IMR-90 (cell line): ENCODE measurements around the gene PALLD. TPM values are rescaled to one million over a fixed set of nuclear protein-coding genes. Genes with fewer than 3 reads are reported as not detected.

Experiments used
- ATAC-seq: fragments of 200-7000 bp; cut with Tn5 transposase; 2 replicates; pipeline ENCODE4 v1.9.1; 2020; ENCODE audit warnings: low read depth, mild to moderate bottlenecking, moderate library complexity
- BruUV-seq: library from RNA; stranded (reverse); fragments of 400-500 nt; replicated peaks from 2 replicates; lab custom pipeline; 2021; lab: Mats Ljungman, UMichigan
- CTCF ChIA-PET: fragments of 300-600 bp; formaldehyde crosslinking; extraction: SDS; loops from one replicate; lab custom pipeline; 2021; ENCODE audit warnings: antibody characterized with exemption; lab: Yijun Ruan, JAX
- POLR2A ChIA-PET: fragments of 300-600 bp; sonication (Branson Sonifier 250); formaldehyde crosslinking; loops from one replicate; lab custom pipeline; 2022; ENCODE audit warnings: antibody characterized with exemption; ENCODE audit not compliant: unreplicated experiment; lab: Charles Lee
- DNase-seq: peaks from one replicate; pipeline ENCODE4 v3.0.0; 2013
- H2AFZ ChIP-seq: replicated peaks from 2 replicates; pipeline ENCODE3; 2013; ENCODE audit warnings: low read length, mild to moderate bottlenecking; ENCODE audit not compliant: poor library complexity
- H2AK5ac ChIP-seq: 2 replicates; pipeline ENCODE4 v1.6.1; 2013; ENCODE audit warnings: low read depth, low read length, inconsistent platforms
- H2AK9ac ChIP-seq: replicated peaks from 2 replicates; pipeline ENCODE3; 2013; ENCODE audit warnings: mild to moderate bottlenecking, low read depth, low read length, moderate library complexity; ENCODE audit not compliant: poor library complexity
- H2BK120ac ChIP-seq: 2 replicates; pipeline ENCODE4 v1.6.1; 2013; ENCODE audit warnings: low read depth, low read length, inconsistent platforms
- H2BK15ac ChIP-seq: 3 replicates; pipeline ENCODE4 v1.6.1; 2013; ENCODE audit warnings: low read depth, low read length, inconsistent platforms
- H2BK20ac ChIP-seq: 2 replicates; pipeline ENCODE4 v1.6.1; 2013; ENCODE audit warnings: low read depth, mild to moderate bottlenecking, inconsistent platforms, low read length, moderate library complexity
- H2BK5ac ChIP-seq: 2 replicates; pipeline ENCODE4 v1.6.1; 2013; ENCODE audit warnings: mild to moderate bottlenecking, low read depth, low read length, inconsistent platforms; ENCODE audit not compliant: poor library complexity, severe bottlenecking
- H3K14ac ChIP-seq: replicated peaks from 2 replicates; pipeline ENCODE4 v1.6.1; 2013; ENCODE audit warnings: low read depth, low read length, inconsistent platforms
- H3K18ac ChIP-seq: 2 replicates; pipeline ENCODE4 v1.6.1; 2013; ENCODE audit warnings: low read depth, low read length, control low read depth
- H3K23ac ChIP-seq: 2 replicates; pipeline ENCODE4 v1.6.1; 2013; ENCODE audit warnings: low read depth, low read length, inconsistent platforms
- H3K27ac ChIP-seq: 2 replicates; pipeline ENCODE4 v1.5.1; 2013; ENCODE audit warnings: mild to moderate bottlenecking, control low read depth, low read length; ENCODE audit not compliant: insufficient read depth
- H3K27me3 ChIP-seq: 2 replicates; pipeline ENCODE4 v1.6.1; 2013; ENCODE audit warnings: low read length; ENCODE audit not compliant: control insufficient read depth, insufficient read depth
- H3K36me3 ChIP-seq: 2 replicates; pipeline ENCODE4 v1.6.1; 2013; ENCODE audit warnings: low read length, mixed read lengths; ENCODE audit not compliant: control insufficient read depth, insufficient read depth
- H3K4ac ChIP-seq: 2 replicates; pipeline ENCODE4 v1.6.1; 2013; ENCODE audit warnings: low read depth, low read length, inconsistent platforms
- H3K4me1 ChIP-seq: 2 replicates; pipeline ENCODE4 v1.6.1; 2013; ENCODE audit warnings: low read length, mixed read lengths; ENCODE audit not compliant: control insufficient read depth, insufficient read depth
- H3K4me2 ChIP-seq: 2 replicates; pipeline ENCODE4 v1.6.1; 2013; ENCODE audit warnings: low read depth, mild to moderate bottlenecking, control low read depth, low read length, moderate library complexity
- H3K4me3 ChIP-seq: 2 replicates; pipeline ENCODE4 v1.5.1; 2013; ENCODE audit warnings: low read depth, mild to moderate bottlenecking, control low read depth, low read length, moderate library complexity; ENCODE audit not compliant: insufficient read depth
- H3K56ac ChIP-seq: 2 replicates; pipeline ENCODE4 v1.6.1; 2013; ENCODE audit warnings: low read length, inconsistent platforms; ENCODE audit not compliant: insufficient read depth; ENCODE audit errors: extremely low read depth
- H3K79me1 ChIP-seq, 2 experiments: 2 replicates each; pipeline ENCODE4 v1.6.1; 2013; ENCODE audit warnings: low read length in 2 of 2, inconsistent platforms in 1 of 2, low read depth in 1 of 2
- H3K9ac ChIP-seq: 2 replicates; pipeline ENCODE4 v1.6.1; 2013; ENCODE audit warnings: low read depth, low read length, control low read depth
- H3K9me1 ChIP-seq: 2 replicates; pipeline ENCODE4 v1.6.1; 2013; ENCODE audit warnings: low read length, inconsistent platforms; ENCODE audit not compliant: insufficient read depth
- H3K9me3 ChIP-seq: 2 replicates; pipeline ENCODE4 v1.6.1; 2013; ENCODE audit warnings: low read length; ENCODE audit not compliant: control insufficient read depth, insufficient read depth
- H4K20me1 ChIP-seq: 2 replicates; pipeline ENCODE4 v1.6.1; 2013; ENCODE audit warnings: low read length, inconsistent platforms; ENCODE audit not compliant: insufficient read depth
- H4K5ac ChIP-seq: 2 replicates; pipeline ENCODE4 v1.6.1; 2013; ENCODE audit warnings: mild to moderate bottlenecking, low read depth, low read length, control low read depth
- H4K8ac ChIP-seq, 2 experiments: 2 replicates each; pipeline ENCODE4 v1.6.1; 2013; ENCODE audit warnings: low read depth in 2 of 2, low read length in 2 of 2, control low read depth in 1 of 2, inconsistent platforms in 1 of 2
- H4K91ac ChIP-seq: 2 replicates; pipeline ENCODE4 v1.6.1; 2013; ENCODE audit warnings: low read depth, low read length, inconsistent platforms; ENCODE audit not compliant: insufficient read depth
- BHLHE40 ChIP-seq: fragments of 150-350 bp; IDR thresholded peaks from 2 replicates; pipeline ENCODE4 v1.6.1; 2016; ENCODE audit warnings: mild to moderate bottlenecking, low read depth, low read length
- CEBPB ChIP-seq: IDR thresholded peaks from 2 replicates; pipeline ENCODE4 v1.6.1; 2012; ENCODE audit warnings: low read depth, low read length, improper control_type of control experiment
- CHD1 ChIP-seq: IDR thresholded peaks from 2 replicates; pipeline ENCODE4 v1.6.1; 2012; ENCODE audit warnings: low read depth, low read length, improper control_type of control experiment
- CTCF ChIP-seq: conservative IDR thresholded peaks from 2 replicates; pipeline ENCODE4 v1.5.1; 2012; ENCODE audit warnings: mild to moderate bottlenecking, low read depth, low read length, improper control_type of control experiment
- FOS ChIP-seq: fragments of 150-350 bp; IDR thresholded peaks from 2 replicates; pipeline ENCODE4 v1.6.1; 2016; ENCODE audit warnings: low read depth, low read length
- MAFK ChIP-seq: IDR thresholded peaks from 2 replicates; pipeline ENCODE4 v1.6.1; 2012; ENCODE audit warnings: low read depth, low read length, improper control_type of control experiment
- MAZ ChIP-seq: IDR thresholded peaks from 2 replicates; pipeline ENCODE4 v1.6.1; 2012; ENCODE audit warnings: low read depth, mild to moderate bottlenecking, low read length, improper control_type of control experiment, moderate library complexity, borderline replicate concordance
- POLR2A ChIP-seq: IDR thresholded peaks from 2 replicates; pipeline ENCODE4 v1.6.1; 2012; ENCODE audit warnings: mild to moderate bottlenecking, low read depth, low read length
- RCOR1 ChIP-seq: IDR thresholded peaks from 2 replicates; pipeline ENCODE4 v1.6.1; 2012; ENCODE audit warnings: mild to moderate bottlenecking, low read length, improper control_type of control experiment; ENCODE audit not compliant: insufficient replicate concordance
- RFX5 ChIP-seq: IDR thresholded peaks from 2 replicates; pipeline ENCODE4 v1.8.0; 2012; ENCODE audit warnings: low read depth, mild to moderate bottlenecking, low read length, moderate library complexity
- SMC3 ChIP-seq: fragments of 150-350 bp; IDR thresholded peaks from 2 replicates; pipeline ENCODE4 v1.6.1; 2016; ENCODE audit warnings: low read depth, mild to moderate bottlenecking, antibody characterized with exemption, low read length, moderate library complexity
- WGBS, 2 experiments: methylation state at CpG; one replicate each; pipeline versions ENCODE4 v1.1.5 to v1.1.7; 2013; ENCODE audit warnings: missing lambda C conversion rate in 2 of 2; ENCODE audit not compliant: insufficient read length in 1 of 2; ENCODE audit errors: extremely low coverage in 2 of 2; 5-methylcytosine and 5-hydroxymethylcytosine counted together
- dilution Hi-C: fragments of 300-500 bp; cut with HindIII; formaldehyde crosslinking; loops from one replicate; pipeline ENCODE4 v1.14.3; 2018; ENCODE audit warnings: low sequenced_read_pairs; ENCODE audit not compliant: unreplicated experiment
- in situ Hi-C: fragments of 300-500 bp; cut with MboI; formaldehyde crosslinking; loops from 3 replicates; pipeline ENCODE4 v1.14.3; 2019; ENCODE audit warnings: low sequenced_read_pairs, inconsistent platforms, mixed read lengths
- intact Hi-C: fragments of 100-400 bp; cut with micrococcal nuclease; formaldehyde crosslinking; loops from 2 replicates; pipeline ENCODE4 v1.10.0; 2022
- polyA plus RNA-seq, 3 experiments: library from polyadenylated mRNA; depleted of rRNA; stranded (reverse); fragments of >200 nt; gene quantifications; 2 replicates each; pipeline ENCODE4 v1.2.3, GENCODE V29; 2012; ENCODE audit warnings: low replicate concordance in 1 of 3
- total RNA-seq: library from RNA; depleted of rRNA; stranded (reverse); fragments of >200 nt; gene quantifications from 2 replicates; pipeline ENCODE4 v1.2.3, GENCODE V29; 2012
- TF ChIP-seq, protein P1 (sequence below): fragments of 150-350 bp; IDR thresholded peaks from 2 replicates; pipeline ENCODE4 v1.6.1; 2016; ENCODE audit warnings: low read depth, mild to moderate bottlenecking, low read length, moderate library complexity, borderline replicate concordance
- TF ChIP-seq, protein P2 (sequence below): fragments of 150-350 bp; IDR thresholded peaks from 2 replicates; pipeline ENCODE4 v1.6.1; 2017; ENCODE audit warnings: mild to moderate bottlenecking, antibody characterized with exemption, low read length, low read depth

PALLD gene
- total and polyA plus RNA-seq, 2 of the 4 experiments (the other 2 are of a cell fraction): 91.0 to 91.9 TPM

GRCh38 chr4:168516841-168517240 lies 20.0 kb downstream of the PALLD start (continued):
- TF ChIP-seq MAZ (no peak), MAFK (no peak)
- TF ChIP-seq, protein P1, sequence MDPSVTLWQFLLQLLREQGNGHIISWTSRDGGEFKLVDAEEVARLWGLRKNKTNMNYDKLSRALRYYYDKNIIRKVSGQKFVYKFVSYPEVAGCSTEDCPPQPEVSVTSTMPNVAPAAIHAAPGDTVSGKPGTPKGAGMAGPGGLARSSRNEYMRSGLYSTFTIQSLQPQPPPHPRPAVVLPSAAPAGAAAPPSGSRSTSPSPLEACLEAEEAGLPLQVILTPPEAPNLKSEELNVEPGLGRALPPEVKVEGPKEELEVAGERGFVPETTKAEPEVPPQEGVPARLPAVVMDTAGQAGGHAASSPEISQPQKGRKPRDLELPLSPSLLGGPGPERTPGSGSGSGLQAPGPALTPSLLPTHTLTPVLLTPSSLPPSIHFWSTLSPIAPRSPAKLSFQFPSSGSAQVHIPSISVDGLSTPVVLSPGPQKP: no peak

DNA sequence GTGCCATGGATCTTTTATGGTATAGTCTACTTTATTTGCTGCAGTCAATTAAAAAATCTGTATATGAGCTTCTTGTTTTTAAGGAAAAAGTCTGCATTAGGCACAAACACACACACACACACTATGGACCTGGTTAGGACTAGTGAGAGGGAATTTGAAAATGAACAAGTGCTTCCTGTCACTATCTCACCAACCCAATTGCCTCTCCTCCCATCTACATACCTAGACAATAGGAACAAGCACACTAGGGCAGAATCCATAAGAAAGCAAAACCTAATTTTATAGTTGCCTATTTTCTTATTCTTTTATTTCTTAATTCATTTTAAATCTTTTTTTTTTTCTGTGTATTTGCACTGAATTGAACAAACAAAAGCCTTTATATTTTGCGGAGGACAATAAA lies 22.7 kb downstream of the PALLD start:
- POLR2A ChIA-PET: no interaction called here
- H4K8ac ChIP-seq: no peak overlapping the region
- WGBS, 2 experiments: no CpG with 5 or more reads among the region's 1 CpG
- H2AK9ac ChIP-seq: no peak overlapping the region
- TF ChIP-seq CHD1 (no peak), RCOR1 (no peak), FOS (no peak), POLR2A (no peak), RFX5 (no peak), CTCF (no peak), CEBPB (no peak), BHLHE40 (no peak), MAFK (no peak), SMC3 (no peak)
- TF ChIP-seq, protein P2, sequence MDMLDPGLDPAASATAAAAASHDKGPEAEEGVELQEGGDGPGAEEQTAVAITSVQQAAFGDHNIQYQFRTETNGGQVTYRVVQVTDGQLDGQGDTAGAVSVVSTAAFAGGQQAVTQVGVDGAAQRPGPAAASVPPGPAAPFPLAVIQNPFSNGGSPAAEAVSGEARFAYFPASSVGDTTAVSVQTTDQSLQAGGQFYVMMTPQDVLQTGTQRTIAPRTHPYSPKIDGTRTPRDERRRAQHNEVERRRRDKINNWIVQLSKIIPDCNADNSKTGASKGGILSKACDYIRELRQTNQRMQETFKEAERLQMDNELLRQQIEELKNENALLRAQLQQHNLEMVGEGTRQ: no peak
- no peak for ATAC-seq
- H2BK5ac ChIP-seq: no peak overlapping the region
- CTCF ChIA-PET: interaction anchor here (0.6 kb wide), 1 partner anchor 218 kb away, joined by 5 read pairs; no protein-coding TSS in a partner anchor
- H3K14ac ChIP-seq: no peak overlapping the region
- H4K91ac ChIP-seq: no peak overlapping the region
- no peak overlapping the region for H3K56ac ChIP-seq
- no peaks in the 10 kb centered on the region for H3K27me3 ChIP-seq
- no TSS peak for BruUV-seq
- H3K27ac ChIP-seq: no peak overlapping the region
- H3K4me1 ChIP-seq: peaks cover 8% of the 10 kb centered on the region
- H4K5ac ChIP-seq: no peak overlapping the region
- no peak for DNase-seq
- peaks cover 5% of the 10 kb centered on the region; the same call in 1 of the 2 replicates for H3K9me1 ChIP-seq
- no peaks in the 10 kb centered on the region for H3K36me3 ChIP-seq
- dilution Hi-C loops (no loop called here), intact Hi-C loops (loop anchor here (5.0 to 10.0 kb wide), 4 partner anchors 175 to 398 kb away; no protein-coding TSS in a partner anchor), in situ Hi-C loops (loop anchor here (5.0 to 25.0 kb wide), 4 partner anchors 107 to 485 kb away; no protein-coding TSS in a partner anchor)
- H2AFZ ChIP-seq: no peak overlapping the region
- H2AK5ac ChIP-seq: no peak overlapping the region
- H2BK120ac ChIP-seq: no peak overlapping the region
- H3K23ac ChIP-seq: no peak overlapping the region
- no peak overlapping the region for H2BK15ac ChIP-seq
- H3K4me2 ChIP-seq: no peak overlapping the region
- H3K4me3 ChIP-seq: no peak overlapping the region
- no peaks in the 10 kb centered on the region for H4K20me1 ChIP-seq
- no peak overlapping the region for H3K4ac ChIP-seq
- H3K18ac ChIP-seq: no peak overlapping the region
- H3K9me3 ChIP-seq: no peaks in the 10 kb centered on the region
- H3K9ac ChIP-seq: no peak overlapping the region
- no peaks in the 10 kb centered on the region for H3K79me1 ChIP-seq
- H2BK20ac ChIP-seq: no peak overlapping the region
